Islet precursor cell (in vitro differentiated cells): ENCODE measurements around the gene GRID2.
A peak's percentile ranks its signal among the peaks of the same experiment; 100 is the strongest.
"Not testable (repeated sequence)": the region's sequence is repeated elsewhere in the genome, so short reads cannot be mapped to it uniquely, and the experiment has no call there.

Experiments
- DNase-seq: peaks from one replicate; pipeline ENCODE4 v3.0.0-alpha.2; 2018

Gene GRID2

GRCh38 chr4:93346840-93347239 is 1043.1 kb downstream of the GRID2 start:
- DNase-seq, result no peak

DNA sequence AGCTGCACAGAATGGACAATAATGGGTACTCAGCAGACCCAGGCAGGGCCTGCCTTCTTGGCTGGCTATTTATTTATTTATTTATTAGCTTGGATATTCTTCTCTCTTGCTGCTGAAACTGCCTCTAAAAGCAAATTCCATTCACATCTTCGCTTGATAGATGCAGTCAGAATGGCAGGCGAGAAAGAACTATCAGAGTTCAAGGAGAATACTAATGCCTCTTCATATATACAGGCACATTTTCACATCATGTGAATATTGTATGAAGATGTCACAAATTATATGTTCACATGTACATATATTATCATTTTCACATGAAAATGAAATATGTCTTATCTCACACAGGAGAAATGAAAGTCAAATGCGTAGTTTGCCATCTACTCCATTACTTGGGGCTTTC is 1045.1 kb downstream of the GRID2 start:
- DNase-seq, result no peak

- DNase-seq, result no peak
Observed at GRCh38 chr4:93351846-93352245, 1048.1 kb downstream of the GRID2 start.

- no peak for DNase-seq
Observed at GRCh38 chr4:93355411-93355810, 1051.6 kb downstream of the GRID2 start.

DNA sequence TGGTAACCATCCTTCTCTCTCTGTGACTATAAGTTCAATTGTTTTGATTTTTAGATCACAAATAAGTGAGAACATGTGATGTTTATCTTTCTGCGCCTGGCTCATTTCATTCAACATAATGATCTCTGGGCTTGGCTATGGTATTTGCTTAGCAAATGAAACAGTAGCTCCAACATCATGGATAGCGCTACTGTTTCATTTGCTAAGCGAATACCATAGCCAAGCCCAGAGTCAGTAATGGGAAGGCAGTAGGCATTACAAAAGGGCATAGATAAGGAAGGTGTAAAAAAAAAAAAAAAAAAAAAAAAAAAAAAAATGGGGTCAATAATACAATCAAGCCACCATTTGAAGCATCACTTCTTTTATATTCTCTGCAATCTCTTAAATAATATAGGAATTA is 1055.8 kb downstream of the GRID2 start:
- no peak for DNase-seq

DNA sequence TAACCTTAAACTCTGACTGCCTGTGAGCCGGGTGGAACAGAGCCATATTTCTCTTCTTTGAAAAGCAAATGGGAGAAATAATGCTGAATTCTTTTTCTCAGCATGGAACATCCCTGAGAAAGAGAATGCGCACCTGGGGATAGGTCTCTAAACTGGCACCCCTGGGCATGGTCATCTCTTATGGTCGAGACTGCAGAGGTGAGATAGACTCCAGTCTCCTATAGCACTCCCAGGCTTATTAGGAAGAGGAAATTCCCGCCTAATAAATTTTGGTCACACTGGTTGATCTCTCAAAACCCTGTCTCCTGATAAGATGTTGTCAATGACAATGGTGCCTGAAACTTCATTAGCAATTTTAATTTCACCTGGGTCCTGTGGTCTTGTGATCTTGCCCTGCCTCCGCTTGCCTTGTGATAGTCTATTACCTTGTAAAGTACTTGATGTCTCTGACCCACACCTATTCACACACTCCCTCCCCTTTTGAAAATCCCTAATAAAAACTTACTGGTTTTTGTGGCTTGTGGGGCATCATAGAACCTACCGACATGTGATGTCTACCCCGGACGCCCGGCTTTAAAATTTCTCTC is 1062.5 kb downstream of the GRID2 start:
- DNase-seq, result not testable (repeated sequence)

GRCh38 chr4:93368968-93369367 is 1065.2 kb downstream of the GRID2 start:
- no peak for DNase-seq

DNA sequence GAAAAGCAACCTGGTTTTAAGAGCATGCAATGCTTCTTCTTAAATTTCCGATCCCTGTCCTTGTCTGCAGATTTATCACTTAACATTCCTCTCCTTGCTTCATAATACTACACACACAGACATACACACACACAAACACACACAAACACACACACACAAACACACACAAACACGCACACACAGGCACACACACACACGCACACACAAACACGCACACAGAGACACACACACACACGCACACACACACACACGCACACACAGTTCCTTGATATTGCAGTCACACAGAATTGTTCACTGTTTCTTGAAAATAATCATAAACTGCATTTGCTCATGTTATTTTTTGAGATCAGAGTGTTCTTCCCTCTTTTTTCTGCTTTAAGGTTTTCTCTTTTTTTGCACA is 1066.5 kb downstream of the GRID2 start:
- DNase-seq, result no peak

GRCh38 chr4:93373893-93374860 is 1070.4 kb downstream of the GRID2 start:
- no peak for DNase-seq

- DNase-seq, result no peak
Observed at GRCh38 chr4:93384241-93384640, 1080.5 kb downstream of the GRID2 start.

- DNase-seq, result no peak
Observed at GRCh38 chr4:93384887-93385286, 1081.1 kb downstream of the GRID2 start.

- no peak for DNase-seq
Observed at GRCh38 chr4:93394545-93395081, 1090.8 kb downstream of the GRID2 start.

DNA sequence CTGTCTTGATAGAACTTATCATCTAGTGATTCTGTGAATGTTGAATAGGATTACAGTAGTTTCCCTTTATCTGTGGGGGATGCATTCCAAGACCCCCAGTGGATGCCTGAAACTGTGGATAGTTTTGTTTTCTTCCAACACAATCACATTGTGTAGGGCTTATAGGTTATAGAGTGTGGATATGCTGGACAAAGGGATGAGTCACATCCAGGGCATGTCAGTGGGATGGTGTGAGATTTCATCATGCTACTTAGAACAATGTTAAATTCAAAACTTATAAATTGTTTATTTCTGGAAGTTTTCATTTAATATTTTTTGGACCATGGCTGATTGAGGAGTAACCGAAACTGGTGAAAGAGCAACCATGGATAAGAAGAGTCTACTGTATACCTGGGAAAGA is 1092.5 kb downstream of the GRID2 start:
- DNase-seq, result peak; percentile 45

DNA sequence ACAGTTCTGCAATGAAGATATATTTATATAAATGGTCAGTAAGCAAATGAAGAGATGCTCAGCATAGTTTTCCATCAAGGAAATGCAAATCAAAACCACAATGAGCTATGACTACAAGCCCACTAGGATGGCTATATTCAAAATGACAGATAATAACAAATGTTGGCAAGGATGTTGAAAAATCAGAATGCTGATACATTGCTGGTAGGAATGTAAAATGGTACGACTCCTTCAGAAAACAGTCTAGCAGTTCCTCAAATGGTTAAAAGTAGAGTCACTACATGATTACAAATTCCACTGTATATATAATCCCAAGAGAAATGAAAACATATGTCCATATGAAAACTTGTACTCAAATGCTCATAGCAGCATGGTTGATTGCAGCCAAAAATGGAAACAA is 1099.8 kb downstream of the GRID2 start:
- DNase-seq, result no peak

DNA sequence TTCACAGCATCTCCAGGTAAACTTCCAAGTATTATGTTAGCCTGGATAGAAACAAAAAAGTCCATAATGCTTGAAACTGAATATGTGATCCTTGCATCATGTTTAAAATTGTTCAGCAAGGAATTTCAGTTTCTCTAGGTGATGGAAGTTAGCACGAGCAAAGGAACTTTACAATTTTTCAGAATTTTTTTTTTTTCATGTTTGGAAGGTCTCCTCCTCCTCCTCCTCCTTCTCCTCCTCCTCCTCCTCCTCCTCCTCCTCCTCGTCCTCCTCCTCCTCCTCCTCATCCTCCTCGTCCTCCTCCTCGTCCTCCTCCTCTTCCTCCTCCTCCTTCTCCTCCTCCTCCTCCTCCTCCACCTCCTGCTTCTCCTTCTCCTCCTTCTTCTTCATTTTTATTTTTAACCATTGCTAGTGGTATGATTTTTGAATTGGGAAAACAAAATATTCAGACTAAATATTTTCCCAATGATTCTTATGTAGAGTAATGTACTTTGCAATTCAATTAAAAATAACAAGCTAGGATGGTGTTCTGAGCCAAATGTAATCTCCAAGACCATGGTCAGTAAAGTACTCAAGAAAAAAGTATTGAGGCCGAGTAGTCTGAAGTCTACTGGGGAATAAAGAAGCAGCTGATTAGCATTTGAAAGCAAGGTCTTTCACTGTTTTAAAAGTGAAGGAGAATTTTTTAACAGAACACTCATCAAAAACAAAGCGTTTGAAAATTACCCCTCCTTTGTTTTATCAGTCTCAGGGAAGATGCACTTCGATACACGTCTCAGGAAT is 1103.9 kb downstream of the GRID2 start:
- DNase-seq, result no peak

- no peak for DNase-seq
Observed at GRCh38 chr4:93409035-93409434, 1105.3 kb downstream of the GRID2 start.

- no peak for DNase-seq
Observed at GRCh38 chr4:93414041-93414550, 1110.3 kb downstream of the GRID2 start.

DNA sequence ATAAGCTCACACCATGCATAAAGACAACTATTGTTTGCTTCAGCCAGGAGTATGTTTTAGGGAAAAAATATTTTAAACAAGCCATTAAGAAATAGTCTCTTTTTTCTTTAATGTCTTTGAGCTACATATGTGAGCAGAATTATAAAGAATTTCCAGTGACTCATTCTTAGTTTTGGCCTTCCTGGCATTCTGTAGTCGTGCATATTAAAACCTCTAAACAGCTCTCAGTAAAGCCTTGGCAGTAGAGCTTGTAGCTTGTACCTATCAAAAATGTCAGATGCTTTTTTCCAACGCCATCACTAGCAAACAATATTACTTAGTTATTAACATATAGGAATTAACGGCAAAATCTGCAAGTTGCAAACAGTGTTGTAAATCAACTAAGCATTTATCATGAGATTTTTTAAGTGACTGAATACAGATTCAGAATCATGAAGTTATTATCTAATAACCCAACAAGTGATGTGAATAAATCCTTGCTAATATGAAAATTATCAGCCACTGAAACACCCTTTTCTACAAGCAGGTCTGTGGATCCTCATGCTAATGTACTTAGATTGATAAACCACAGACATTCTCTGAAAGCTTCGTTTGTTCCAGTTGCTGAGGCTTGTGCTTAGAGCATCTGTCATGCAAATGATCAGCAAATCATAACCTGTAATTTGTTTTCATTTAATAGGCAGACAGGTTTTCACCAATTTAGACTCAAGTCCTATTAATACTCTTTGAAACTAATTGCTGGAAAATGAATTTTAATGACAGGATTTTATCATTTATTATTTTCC is 1112.8 kb downstream of the GRID2 start:
- DNase-seq, result no peak

DNA sequence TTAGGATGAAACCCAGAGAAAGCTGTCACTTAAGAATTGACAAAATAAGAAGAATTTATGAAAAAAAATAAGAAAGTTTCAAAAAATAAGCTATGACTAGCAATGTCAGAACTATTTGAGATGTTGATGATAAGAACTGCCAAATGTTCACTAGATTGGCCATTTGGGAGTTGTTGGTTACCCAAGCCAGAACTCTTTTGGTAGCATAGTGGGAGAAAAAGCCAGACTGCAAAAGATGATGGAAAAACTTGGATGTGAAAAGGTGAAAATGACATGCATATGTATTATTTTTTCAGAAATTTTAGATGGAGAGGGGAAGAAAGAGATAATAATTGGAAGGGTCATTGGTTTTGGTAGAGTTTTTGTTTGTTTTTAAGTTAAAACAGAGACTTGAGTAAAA is 1127.6 kb downstream of the GRID2 start:
- no peak for DNase-seq

- DNase-seq, result no peak
Observed at GRCh38 chr4:93433840-93434239, 1130.1 kb downstream of the GRID2 start.

DNA sequence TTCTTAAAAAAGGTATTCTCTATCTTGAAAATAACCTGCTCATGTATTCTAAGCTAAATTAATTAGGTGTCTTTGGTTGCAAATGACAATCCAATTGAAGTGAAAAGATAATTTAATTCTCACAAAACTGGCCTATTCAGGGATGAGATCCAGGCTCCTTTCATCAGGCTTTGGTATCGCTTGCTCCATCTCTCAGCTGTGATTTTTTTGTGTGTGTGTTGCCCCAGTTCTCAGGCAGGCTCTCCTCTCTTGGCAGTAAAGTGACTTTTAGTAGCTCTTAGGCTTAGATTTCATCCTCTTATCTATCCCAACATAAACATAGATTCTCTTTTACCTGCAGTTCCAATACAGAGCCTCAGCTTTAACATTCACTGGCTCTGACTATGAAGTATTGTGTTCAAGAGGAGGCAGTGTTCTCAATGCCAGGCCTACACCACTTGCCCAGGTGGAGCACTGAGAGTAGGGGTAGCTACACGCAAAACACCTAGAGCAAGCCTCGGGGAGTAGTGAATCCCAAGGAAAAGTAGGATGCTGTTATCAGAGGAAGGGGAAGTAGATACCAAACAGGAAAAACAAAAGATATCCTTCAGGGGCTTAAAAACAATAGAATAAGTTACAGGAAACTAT is 1132.3 kb downstream of the GRID2 start:
- no peak for DNase-seq

GRCh38 chr4:93437991-93438390 is 1134.2 kb downstream of the GRID2 start:
- no peak for DNase-seq
